Endothelial cell of umbilical vein (primary cell): ENCODE data around the gene CCL27.

Source experiments
- EZH2 ChIP-seq: IDR thresholded peaks from 2 replicates; pipeline ENCODE4 v1.6.1; 2012; ENCODE audit warnings: borderline replicate concordance, low read depth, mild to moderate bottlenecking, moderate library complexity, low read length, inconsistent platforms; ENCODE audit not compliant: severe bottlenecking
- TF ChIP-seq, protein P1 (sequence below), 2 donors: IDR thresholded peaks; 1 replicate in 1 of 2; 2 replicates in 1 of 2; pipeline ENCODE4 v1.5.1; 2011; ENCODE audit warnings: low read length in 2 of 2, mild to moderate bottlenecking in 2 of 2, moderate library complexity in 2 of 2, control low read depth in 1 of 2, inconsistent platforms in 1 of 2, low read depth in 1 of 2; ENCODE audit not compliant: insufficient read depth in 1 of 2; ENCODE audit errors: extremely low read depth in 1 of 2

DNA sequence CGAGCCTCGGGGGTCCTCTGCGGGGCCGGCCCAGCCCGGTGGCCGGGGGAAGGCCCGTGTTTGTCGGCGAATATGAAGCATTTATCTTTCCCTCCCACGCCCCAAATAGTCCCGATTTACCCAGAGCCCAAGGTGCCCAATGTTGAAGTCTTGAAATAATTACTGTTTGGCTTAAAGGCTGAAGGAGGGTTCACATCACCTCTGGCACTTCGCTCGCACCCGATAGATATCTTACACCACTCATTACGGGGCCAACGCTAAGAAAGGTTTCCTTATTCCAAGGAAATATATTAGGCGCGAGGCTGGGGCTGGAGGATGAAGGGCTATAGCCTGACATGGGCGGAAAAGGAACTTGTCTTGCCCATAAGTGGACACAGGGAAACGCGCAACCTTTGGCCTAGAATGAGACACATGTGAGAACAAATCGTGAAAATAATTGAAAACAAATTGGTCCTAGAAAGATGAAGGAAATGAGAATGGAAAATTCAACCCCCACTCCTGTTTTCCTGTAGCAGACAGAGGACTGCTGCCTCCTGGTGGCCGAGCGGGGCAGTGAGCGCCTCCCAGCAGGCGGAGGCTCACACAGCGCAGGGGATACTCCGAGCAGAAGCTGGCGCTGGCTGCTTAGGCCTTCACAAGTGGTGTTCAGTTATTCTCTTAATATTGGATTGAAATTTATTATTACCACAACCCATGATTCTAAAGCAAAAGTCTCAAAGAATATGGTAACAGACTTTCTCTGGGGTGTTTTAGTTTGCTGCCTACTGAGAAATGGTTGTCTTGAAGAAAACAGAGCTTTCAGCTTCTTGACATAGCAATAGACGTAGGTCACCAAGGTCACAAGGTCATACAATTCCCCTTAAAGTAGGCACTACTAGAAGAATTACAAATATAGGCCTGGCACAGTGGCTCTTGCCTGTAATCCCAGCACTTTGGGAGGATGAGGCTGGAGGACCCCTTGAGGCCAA lies 39.6 kb upstream of the CCL27 start:
- TF ChIP-seq, protein P1, sequence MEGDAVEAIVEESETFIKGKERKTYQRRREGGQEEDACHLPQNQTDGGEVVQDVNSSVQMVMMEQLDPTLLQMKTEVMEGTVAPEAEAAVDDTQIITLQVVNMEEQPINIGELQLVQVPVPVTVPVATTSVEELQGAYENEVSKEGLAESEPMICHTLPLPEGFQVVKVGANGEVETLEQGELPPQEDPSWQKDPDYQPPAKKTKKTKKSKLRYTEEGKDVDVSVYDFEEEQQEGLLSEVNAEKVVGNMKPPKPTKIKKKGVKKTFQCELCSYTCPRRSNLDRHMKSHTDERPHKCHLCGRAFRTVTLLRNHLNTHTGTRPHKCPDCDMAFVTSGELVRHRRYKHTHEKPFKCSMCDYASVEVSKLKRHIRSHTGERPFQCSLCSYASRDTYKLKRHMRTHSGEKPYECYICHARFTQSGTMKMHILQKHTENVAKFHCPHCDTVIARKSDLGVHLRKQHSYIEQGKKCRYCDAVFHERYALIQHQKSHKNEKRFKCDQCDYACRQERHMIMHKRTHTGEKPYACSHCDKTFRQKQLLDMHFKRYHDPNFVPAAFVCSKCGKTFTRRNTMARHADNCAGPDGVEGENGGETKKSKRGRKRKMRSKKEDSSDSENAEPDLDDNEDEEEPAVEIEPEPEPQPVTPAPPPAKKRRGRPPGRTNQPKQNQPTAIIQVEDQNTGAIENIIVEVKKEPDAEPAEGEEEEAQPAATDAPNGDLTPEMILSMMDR (IDR thresholded peaks at IDR 0.05; ENCODE audit: extremely low read depth in 1 of 2, insufficient read depth in 1 of 2, low read depth in 1 of 2, low read length in 2 of 2) = peak; percentile 97 to 99
- no peak for TF ChIP-seq EZH2
